HG02943 (cell line): ENCODE results near the gene OXCT2.
"Not testable (repeated sequence)": the region's sequence is repeated elsewhere in the genome, so short reads cannot be mapped to it uniquely, and the experiment has no call there.

ENCODE experiments used
- ATAC-seq: cut with Tn5 transposase; IDR thresholded peaks from one replicate; pipeline ENCODE4 v1.9.1; 2021; ENCODE audit warnings: mild to moderate bottlenecking, low read depth, moderate library complexity; ENCODE audit not compliant: unreplicated experiment

The OXCT2 gene

GRCh38 chr1:39771022-39771532 is at the start of gene OXCT2:
OXCT2 (minus strand) TSS chr1:39771348; CDS start chr1:39771255, 93 bp downstream.
- not testable (repeated sequence) for ATAC-seq

- ATAC-seq: no peak
Observed at GRCh38 chr1:39819091-39819812, 48.1 kb upstream of the OXCT2 start.

- ATAC-seq: no peak
Observed at GRCh38 chr1:39818482-39818881, 47.3 kb upstream of the OXCT2 start.

- ATAC-seq: peak; percentile 80
Observed at GRCh38 chr1:39817091-39817932, 46.2 kb upstream of the OXCT2 start.

GRCh38 chr1:39816415-39817090 is 45.4 kb upstream of the OXCT2 start:
- ATAC-seq: peak; percentile 48

GRCh38 chr1:39812913-39813312 is 41.8 kb upstream of the OXCT2 start:
- no peak for ATAC-seq

- ATAC-seq: no peak
Observed at GRCh38 chr1:39808784-39809517, 37.8 kb upstream of the OXCT2 start.

- ATAC-seq: no peak
Observed at GRCh38 chr1:39805385-39805784, 34.2 kb upstream of the OXCT2 start.

GRCh38 chr1:39802496-39803260 is 31.5 kb upstream of the OXCT2 start:
- no peak for ATAC-seq

- ATAC-seq: no peak
Observed at GRCh38 chr1:39800471-39800835, 29.3 kb upstream of the OXCT2 start.

- peak; percentile 64 for ATAC-seq
Observed at GRCh38 chr1:39799770-39800470, 28.8 kb upstream of the OXCT2 start.

GRCh38 chr1:39798859-39799769 is 28.0 kb upstream of the OXCT2 start:
- ATAC-seq: peak; percentile 83

- no peak for ATAC-seq
Observed at GRCh38 chr1:39795651-39796050, 24.5 kb upstream of the OXCT2 start.

- no peak for ATAC-seq
Observed at GRCh38 chr1:39791838-39792237, 20.7 kb upstream of the OXCT2 start.

GRCh38 chr1:39789571-39790110 is 18.5 kb upstream of the OXCT2 start:
- ATAC-seq: no peak

GRCh38 chr1:39788758-39789570 is 17.8 kb upstream of the OXCT2 start, which contains the start of gene BMP8B:
BMP8B (minus strand) TSS chr1:39788865; CDS start chr1:39788485, 380 bp downstream.
- ATAC-seq: no peak

- ATAC-seq: no peak
Observed at GRCh38 chr1:39788426-39788757, 17.2 kb upstream of the OXCT2 start.
